Esophagus squamous epithelium (tissue), 5 donors: ENCODE data around the gene NTF3. TPM values are rescaled to one million over a fixed set of nuclear protein-coding genes. Genes with fewer than 3 reads are reported as not detected.
A peak's percentile ranks its signal among the peaks of the same experiment; 100 is the strongest.

ENCODE experiments used
- DNase-seq: peaks from one replicate; lab custom pipeline; 2025; lab: John Stamatoyannopoulos, UW
- H3K27ac ChIP-seq, 4 donors: fragments of 200-600 bp; sonication (generic); one replicate each; pipeline ENCODE4 v1.5.1; 2016 to 2019; ENCODE audit warnings: mild to moderate bottlenecking in 1 of 4
- H3K27me3 ChIP-seq, 4 donors: fragments of 200-600 bp; sonication (generic); 1 replicate in 3 of 4; 2 replicates in 1 of 4; pipeline versions ENCODE4 v1.5.1 to v1.6.0; 2017 to 2021; ENCODE audit warnings: antibody characterized with exemption in 1 of 4
- H3K36me3 ChIP-seq, 3 donors: fragments of 200-600 bp; sonication (generic); one replicate each; pipeline ENCODE4 v1.5.1; 2016 to 2019
- H3K4me1 ChIP-seq, 3 donors: fragments of 200-600 bp; sonication (generic); one replicate each; pipeline ENCODE4 v1.5.1; 2017 to 2019
- H3K4me3 ChIP-seq, 4 donors: fragments of 200-600 bp; sonication (generic); 1 replicate in 3 of 4; 2 replicates in 1 of 4; pipeline ENCODE4 v1.5.1; 2016 to 2019; ENCODE audit warnings: mild to moderate bottlenecking in 2 of 4, moderate library complexity in 1 of 4
- H3K9me3 ChIP-seq, 3 donors: fragments of 200-600 bp; sonication (generic); one replicate each; pipeline ENCODE4 v1.5.1; 2016 to 2019
- POLR2A ChIP-seq, 4 donors: fragments of 450-650 bp; IDR thresholded peaks; one replicate each; pipeline ENCODE4 v1.6.1; 2017; ENCODE audit warnings: antibody characterized with exemption in 4 of 4, mild to moderate bottlenecking in 4 of 4, moderate library complexity in 3 of 4
- WGBS, 2 donors: methylation state at CpG; one replicate each; pipeline ENCODE4 v1.1.5; 2018; 5-methylcytosine and 5-hydroxymethylcytosine counted together
- intact Hi-C: fragments of 100-400 bp; cut with DNase I; formaldehyde crosslinking; loops from one replicate; pipeline ENCODE4 v1.15.0; 2022
- total RNA-seq, 4 donors: library from RNA; depleted of rRNA; stranded (reverse); fragments of >200 nt; gene quantifications; one replicate each; pipeline ENCODE4 v1.1.0, GENCODE V29; 2016
- TF ChIP-seq, protein P1 (sequence below), 6 experiments: fragments of 450-650 bp in 4 of 6; fragments of 200-600 bp in 2 of 6; sonication (generic) in 2 of 6; IDR thresholded peaks; one replicate each; pipeline ENCODE4 v1.5.1; 2016 to 2019; ENCODE audit warnings: antibody characterized with exemption in 6 of 6, mild to moderate bottlenecking in 4 of 6, moderate library complexity in 4 of 6
- donor health status: DM: yes; HTN: yes; CAD: no.

The NTF3 gene
- total RNA-seq, 4 donors from 2014 or later, result 0.30 to 7.6 (median 1.9) TPM

DNA sequence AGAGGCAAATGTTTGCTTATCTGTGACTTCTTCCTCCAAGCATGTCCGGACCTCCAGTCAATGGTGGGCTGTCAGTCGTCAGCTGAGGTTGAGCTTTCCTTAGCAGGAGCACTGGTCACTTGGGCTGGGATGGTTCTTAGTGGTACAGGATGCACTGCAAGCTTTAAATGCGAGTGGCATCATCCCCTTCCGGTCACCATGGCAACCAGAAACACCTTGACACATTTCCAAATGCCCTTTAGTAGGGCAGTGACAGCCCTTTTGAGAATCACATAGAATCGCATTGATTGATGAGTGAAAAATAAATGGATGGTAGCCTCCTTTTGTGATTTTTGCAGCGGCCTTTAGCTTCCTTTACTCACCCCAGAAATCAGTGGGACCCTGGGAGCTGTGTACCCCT, 24.1 kb downstream of the NTF3 start:
- no peaks in the 10 kb centered on the region for H3K9me3 ChIP-seq
- TF ChIP-seq POLR2A (IDR thresholded peaks at IDR 0.05), result no peak
- TF ChIP-seq, protein P1, sequence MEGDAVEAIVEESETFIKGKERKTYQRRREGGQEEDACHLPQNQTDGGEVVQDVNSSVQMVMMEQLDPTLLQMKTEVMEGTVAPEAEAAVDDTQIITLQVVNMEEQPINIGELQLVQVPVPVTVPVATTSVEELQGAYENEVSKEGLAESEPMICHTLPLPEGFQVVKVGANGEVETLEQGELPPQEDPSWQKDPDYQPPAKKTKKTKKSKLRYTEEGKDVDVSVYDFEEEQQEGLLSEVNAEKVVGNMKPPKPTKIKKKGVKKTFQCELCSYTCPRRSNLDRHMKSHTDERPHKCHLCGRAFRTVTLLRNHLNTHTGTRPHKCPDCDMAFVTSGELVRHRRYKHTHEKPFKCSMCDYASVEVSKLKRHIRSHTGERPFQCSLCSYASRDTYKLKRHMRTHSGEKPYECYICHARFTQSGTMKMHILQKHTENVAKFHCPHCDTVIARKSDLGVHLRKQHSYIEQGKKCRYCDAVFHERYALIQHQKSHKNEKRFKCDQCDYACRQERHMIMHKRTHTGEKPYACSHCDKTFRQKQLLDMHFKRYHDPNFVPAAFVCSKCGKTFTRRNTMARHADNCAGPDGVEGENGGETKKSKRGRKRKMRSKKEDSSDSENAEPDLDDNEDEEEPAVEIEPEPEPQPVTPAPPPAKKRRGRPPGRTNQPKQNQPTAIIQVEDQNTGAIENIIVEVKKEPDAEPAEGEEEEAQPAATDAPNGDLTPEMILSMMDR (IDR thresholded peaks at IDR 0.05), result no peak
- H3K4me3 ChIP-seq, result no peak overlapping the region
- no peaks in the 10 kb centered on the region for H3K36me3 ChIP-seq
- peaks cover 0 to 39% (median 0%) of the 10 kb centered on the region in 4 donors for H3K27me3 ChIP-seq
- H3K4me1 ChIP-seq, result peaks cover 0 to 69% (median 15%) of the 10 kb centered on the region in 3 donors
- intact Hi-C loops, result no loop called here
- no peak overlapping the region for H3K27ac ChIP-seq
- 82 to 94% methylated on average over 2 to 6 of the region's 6 CpGs for WGBS, 2 donors
- no peak for DNase-seq

GRCh38 chr12:5456906-5457305, 25.0 kb downstream of the NTF3 start:
- TF ChIP-seq POLR2A (IDR thresholded peaks at IDR 0.05), result no peak
- TF ChIP-seq, protein P1 (IDR thresholded peaks at IDR 0.05), result no peak
- Histone ChIP-seq H3K27me3 (peaks cover 0 to 39% (median 0%) of the 10 kb centered on the region in 4 donors), H3K4me1 (peaks cover 0 to 69% (median 15%) of the 10 kb centered on the region in 3 donors), H3K27ac (peak overlapping the region in 1 of 4 donors; percentile 52), H3K4me3 (no peak overlapping the region), H3K9me3 (no peaks in the 10 kb centered on the region), H3K36me3 (no peaks in the 10 kb centered on the region)
- no peak for DNase-seq
- 25 to 68% methylated on average over 4 to 8 of the region's 8 CpGs for whole genome bisulfite sequencing, 2 donors
- intact Hi-C loops, result no loop called here

DNA sequence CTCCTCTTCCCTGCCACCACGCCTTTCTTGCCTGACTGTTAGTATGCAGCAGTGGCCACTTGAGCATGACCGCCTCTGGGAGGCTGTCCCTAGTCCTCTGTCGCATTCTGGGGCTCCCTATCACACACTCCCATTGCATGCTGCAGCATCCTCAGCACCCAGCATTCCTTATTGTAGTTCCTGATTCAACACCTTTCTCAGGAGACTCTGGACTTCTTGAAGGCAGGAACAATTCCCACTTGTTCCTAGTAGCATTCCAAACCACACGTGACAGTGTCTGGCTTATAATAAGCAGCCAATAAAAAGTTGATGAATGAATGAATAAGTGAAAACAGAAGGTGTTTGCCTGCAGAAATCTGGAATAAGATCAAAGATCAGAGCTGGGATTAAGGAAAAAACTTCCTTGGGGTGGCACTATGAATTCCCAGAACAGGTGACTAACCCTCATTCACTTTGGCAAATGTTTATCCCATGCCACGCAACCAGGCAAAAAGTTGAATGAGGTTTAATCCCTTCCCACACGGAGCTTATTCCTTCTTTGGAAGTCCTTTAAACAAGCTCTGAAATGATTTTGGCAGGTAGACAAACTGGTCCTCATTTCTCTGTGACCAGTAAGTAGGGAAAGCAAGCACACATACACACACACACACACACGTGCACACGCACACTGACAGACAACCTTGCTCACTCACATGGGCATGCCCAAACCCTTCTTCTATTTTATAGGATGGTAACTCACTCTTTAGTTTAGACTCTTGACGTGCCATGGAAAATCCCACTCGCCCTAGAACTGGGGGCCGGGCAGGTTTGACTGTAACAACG, 26.5 kb downstream of the NTF3 start:
- TF ChIP-seq, protein P1 (IDR thresholded peaks at IDR 0.05), result no peak
- no peak for TF ChIP-seq POLR2A (IDR thresholded peaks at IDR 0.05)
- intact Hi-C loops, result no loop called here
- peaks cover 0 to 35% (median 0%) of the 10 kb centered on the region in 4 donors for H3K27me3 ChIP-seq
- H3K36me3 ChIP-seq, result no peaks in the 10 kb centered on the region
- H3K27ac ChIP-seq, result peak overlapping the region in 2 of 4 donors; percentile 25 to 29
- no peak for DNase-seq
- no peaks in the 10 kb centered on the region for H3K9me3 ChIP-seq
- H3K4me3 ChIP-seq, result no peak overlapping the region
- 36 to 43% methylated on average over 12 of the region's 12 CpGs for WGBS, 2 donors
- H3K4me1 ChIP-seq, result peaks cover 0 to 60% (median 15%) of the 10 kb centered on the region in 3 donors

DNA sequence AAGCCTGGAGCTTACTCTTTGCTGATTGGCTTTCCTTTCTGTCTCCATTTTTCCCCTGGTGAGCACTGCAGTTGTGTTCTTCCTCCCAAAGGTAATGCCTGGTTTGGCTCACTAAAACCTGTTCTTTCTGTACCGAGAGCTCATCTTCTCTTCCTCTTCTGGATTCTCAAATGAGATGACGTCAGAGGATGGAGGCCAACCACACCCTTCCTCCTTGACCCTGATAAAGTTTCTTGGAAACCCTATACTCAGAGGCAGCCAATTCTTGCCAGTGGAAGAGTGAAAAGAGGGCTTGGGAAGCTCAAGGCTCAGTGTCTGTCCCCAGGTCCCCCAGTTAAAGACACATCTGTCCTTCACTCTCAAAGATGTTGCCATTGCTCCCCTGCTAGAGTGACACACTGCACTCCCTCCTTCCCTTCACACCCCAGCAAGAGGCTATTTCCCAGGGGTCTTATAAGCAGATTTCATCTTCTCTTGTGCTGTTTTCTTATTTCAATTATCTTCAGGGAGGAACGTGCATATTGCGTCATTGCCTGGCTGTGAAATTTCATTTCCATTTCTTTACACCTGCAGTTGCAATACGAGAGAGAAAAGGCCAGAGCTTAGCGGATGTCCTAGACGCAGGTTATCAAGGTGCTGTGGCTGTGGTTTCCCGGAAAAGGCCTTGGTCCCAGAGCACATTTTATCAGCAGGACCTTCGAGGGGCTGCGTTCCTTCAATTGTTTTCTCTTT, 27.3 kb downstream of the NTF3 start:
- WGBS, 2 donors, result 69 to 71% methylated on average over 10 of the region's 10 CpGs
- H3K27ac ChIP-seq, result peak overlapping the region in 2 of 4 donors; percentile 25 to 29
- H3K9me3 ChIP-seq, result no peaks in the 10 kb centered on the region
- H3K27me3 ChIP-seq, result peaks cover 0 to 28% (median 0%) of the 10 kb centered on the region in 4 donors
- TF ChIP-seq POLR2A (IDR thresholded peaks at IDR 0.05), result no peak
- TF ChIP-seq, protein P1 (IDR thresholded peaks at IDR 0.05), result no peak
- no peak overlapping the region for H3K4me3 ChIP-seq
- no peaks in the 10 kb centered on the region for H3K36me3 ChIP-seq
- H3K4me1 ChIP-seq, result peaks cover 0 to 52% (median 15%) of the 10 kb centered on the region in 3 donors
- intact Hi-C loops, result no loop called here
- DNase-seq, result no peak

- WGBS, 2 donors, result 84 to 86% methylated on average over 2 of the region's 2 CpGs
- no peak overlapping the region for H3K4me3 ChIP-seq
- H3K4me1 ChIP-seq, result peaks cover 0 to 38% (median 15%) of the 10 kb centered on the region in 3 donors
- H3K36me3 ChIP-seq, result no peaks in the 10 kb centered on the region
- H3K27ac ChIP-seq, result no peak overlapping the region
- peaks cover 0 to 22% (median 0%) of the 10 kb centered on the region in 4 donors for H3K27me3 ChIP-seq
- no peak for TF ChIP-seq POLR2A (IDR thresholded peaks at IDR 0.05)
- TF ChIP-seq, protein P1 (IDR thresholded peaks at IDR 0.05), result no peak
- intact Hi-C loops, result no loop called here
- DNase-seq, result no peak
- H3K9me3 ChIP-seq, result no peaks in the 10 kb centered on the region
Measured at GRCh38 chr12:5460817-5461216, 28.9 kb downstream of the NTF3 start.
